HG02623 (cell line): ENCODE measurements around the gene RHBDD1.

Source experiments
- ATAC-seq: cut with Tn5 transposase; IDR thresholded peaks from one replicate; pipeline ENCODE4 v1.9.1; 2021; ENCODE audit warnings: moderate library complexity; ENCODE audit not compliant: unreplicated experiment

The RHBDD1 gene

DNA sequence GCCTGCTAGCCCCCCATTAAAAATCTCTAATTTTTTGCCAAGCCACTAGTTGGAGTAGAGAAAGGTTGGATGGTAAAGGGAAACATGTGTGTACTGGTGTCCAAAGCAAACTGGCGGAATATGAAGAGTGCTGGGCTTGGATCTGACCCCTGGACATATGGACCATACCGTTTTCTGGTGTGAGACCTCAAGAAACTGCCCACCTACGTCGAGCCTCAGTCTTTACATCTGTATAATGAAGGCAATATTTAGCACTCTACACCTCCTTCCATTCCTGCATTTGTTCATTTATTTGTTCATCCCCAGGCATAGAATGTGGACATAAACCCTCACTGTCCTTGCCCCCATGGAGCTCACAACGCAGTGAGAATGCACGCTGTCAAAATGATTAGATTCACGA is 142.4 kb downstream of the RHBDD1 start:
- ATAC-seq = no peak

DNA sequence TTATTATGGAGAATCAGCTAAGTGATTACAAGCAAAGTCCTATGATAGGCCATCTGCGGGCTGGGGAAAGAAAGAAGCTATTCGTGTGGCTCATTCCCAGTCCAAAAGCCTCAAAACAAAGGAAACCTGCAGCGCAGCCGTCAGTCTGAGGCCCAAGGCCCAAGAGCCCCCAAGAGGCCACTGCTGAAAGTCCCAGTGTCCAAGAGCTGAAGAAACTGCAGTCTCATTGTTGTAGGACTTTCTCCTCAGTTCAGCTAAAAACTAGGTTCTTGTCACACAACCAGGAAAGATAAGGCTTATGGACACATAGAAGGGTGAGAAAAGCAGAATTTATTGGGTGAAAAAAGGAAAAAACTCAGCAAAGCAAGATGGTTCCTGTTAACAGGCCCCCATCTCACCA is 143.2 kb downstream of the RHBDD1 start:
- no peak for ATAC-seq

DNA sequence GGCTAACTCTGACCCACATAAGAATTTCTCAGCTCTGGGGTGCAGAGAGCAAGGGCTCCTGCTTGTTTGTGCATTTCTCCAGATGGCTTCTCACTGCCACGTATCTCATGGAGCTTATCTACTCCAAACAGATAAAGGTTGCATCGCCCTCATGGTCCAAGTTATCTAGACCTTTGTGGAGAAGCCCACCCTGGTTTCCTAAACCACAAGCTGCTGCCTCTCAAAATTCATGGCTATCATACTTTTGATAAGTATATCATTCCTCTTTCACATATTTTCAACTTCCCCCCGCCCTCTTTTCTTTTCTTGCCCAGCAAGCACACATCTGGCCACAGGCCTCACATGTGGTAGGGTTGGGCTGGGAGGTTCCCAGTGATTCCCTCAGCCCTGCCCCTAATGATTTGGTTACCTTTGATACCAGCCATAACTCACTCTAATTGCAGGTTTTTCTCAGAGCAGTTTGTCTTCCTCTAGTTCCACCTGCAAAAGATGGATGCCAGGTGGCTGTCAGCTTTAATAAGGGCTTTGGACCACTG is 146.0 kb downstream of the RHBDD1 start:
- no peak for ATAC-seq

DNA sequence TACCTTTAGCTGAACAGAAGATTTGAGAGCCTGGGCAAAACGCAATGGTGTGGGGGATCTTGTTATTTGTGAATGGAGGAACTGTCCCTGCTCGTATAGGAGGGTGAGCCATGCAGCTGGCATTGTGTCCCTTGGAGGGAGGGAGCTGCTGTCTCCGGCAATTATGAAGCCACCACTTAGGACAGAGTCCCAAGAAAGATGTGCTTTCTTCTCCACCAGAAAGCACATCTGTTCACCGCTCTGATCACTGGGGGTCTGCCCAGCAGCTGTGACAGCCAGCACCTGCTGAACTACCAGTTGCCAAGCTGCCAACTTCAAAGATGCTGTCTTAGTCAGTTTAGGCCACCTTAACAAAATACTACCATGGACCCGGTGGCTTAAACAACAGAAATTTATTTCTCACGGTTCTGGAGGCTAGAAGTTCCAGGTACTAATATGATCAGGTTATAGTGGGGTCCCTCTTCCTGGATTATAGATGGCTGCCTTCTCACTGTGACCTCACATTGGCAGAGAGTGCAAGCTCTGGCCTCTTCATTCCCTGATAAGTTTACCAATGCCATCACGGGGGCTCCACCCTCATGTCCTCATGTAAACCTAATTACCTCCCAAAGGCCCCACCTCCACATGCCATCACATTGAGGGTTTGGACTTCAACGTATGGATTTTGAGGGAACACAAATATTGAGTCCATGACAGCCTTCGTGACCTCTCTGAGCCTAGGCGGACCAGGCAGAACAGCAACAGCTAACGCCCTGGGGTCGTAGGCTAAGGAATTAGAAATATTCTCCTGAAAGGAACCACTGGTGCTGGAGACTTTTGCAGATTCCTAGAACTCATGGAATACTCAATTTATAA is 148.3 kb downstream of the RHBDD1 start:
- no peak for ATAC-seq

DNA sequence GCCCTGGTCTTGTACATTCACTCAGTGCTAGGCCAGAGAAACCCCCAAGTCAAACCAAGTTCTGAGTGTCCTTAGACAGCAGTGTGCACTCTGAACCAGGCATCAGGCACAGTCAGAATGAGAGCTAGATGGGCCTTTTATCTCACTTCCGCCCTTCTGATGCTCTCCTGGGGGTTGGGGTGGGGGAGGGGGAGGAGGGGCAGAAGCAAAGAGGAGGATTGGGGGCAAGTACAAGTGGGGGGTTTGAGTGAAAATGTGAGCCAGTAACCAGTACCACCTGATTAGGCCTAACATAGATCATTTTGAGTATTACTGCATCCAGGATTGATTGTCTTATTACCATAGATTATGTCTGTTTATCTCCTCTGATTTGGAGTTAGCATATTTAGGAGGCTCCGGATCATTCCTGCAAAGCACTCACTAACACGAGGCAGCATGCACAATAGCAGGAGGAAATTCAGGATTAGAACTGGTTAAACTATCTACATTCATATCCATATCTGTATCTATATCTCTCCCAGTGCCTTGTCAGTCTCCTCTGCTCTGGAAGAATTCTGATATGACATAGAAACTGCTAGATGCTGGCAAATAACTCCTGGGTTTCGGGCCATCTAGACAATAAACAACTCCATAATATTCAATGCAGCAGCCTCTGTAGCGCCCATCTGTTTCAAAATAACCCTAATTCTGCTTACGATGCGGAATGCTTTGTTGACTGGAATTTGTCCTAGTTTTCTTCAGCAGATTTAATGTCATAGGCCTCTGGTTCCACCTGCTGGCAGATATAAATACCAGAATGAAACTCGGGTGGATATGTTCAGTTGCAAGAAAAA is 149.1 kb downstream of the RHBDD1 start:
- peak; percentile 97 for ATAC-seq

DNA sequence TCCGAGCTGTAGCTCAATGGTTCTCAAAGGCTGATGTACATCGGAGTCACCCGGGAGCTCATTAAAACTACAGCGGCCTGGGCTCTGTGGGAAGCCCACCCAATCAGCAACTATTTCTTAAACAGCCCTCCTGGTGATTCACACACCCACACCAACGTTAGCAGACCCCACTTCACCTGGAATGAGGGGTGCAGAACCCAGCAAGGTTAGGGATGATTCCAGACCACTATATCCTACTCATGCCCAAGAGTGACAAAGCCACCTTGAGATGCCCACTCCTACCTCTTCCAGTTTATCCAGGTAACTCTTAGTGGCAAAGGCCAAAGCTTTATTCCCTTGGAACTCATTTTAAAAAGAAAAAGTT is 149.7 kb downstream of the RHBDD1 start:
- no peak for ATAC-seq

DNA sequence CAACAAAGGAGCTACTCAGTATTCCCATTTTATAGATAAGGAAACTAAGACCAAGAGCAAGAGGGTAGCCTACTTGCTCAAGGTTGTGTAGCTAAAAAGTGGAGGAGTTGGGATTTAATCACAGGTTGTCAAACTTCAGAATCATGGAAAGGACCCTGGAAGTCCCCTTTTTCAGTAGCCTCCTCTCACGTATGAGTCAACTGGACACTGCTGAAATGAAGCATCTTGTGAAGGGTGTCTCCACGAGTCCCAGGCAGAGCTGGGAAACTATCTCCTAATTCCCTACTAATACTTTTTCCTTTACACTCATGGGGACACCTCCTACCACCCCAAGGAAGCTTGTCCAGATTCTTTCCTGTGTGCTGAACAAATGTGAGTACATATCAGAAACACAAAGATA is 155.8 kb downstream of the RHBDD1 start:
- peak; percentile 50 for ATAC-seq

DNA sequence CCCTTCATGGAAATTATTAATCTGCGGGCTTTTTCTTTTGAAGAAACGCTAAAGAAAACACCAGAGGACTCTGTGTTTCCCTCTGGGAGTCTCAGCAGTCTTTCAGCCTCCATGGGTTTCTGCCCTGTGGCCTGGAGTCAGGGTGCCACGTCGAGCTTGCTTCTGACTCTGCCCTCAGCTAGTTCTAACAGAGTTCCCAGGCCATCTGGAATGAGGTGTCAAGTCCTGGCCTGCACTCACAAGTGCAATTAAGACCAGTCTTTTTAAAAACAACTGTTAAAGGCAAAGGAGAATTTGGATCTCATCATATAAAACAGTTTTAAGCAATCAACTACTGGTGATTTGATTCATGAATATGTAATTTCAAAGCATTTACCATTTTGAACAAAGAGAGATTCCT is 157.3 kb downstream of the RHBDD1 start:
- no peak for ATAC-seq

DNA sequence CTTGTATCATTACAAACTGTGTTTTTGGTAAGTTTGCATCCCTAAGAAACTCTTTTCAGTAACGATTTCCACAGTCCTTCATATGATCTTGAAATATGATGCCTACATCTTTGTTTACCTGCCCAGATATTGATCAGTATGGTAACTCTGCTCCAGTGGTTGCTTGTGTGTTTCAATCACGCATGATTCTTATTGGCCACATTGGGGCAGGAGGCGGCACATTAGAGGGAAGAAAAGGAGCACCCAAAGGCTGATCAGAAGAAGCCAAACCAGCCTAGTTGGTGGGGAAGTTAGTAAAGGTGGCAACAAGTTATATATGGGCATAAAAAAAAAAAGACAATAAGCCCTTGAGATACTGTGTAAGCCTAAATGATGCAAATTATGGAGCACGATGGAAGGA is 158.9 kb downstream of the RHBDD1 start:
- ATAC-seq = no peak

DNA sequence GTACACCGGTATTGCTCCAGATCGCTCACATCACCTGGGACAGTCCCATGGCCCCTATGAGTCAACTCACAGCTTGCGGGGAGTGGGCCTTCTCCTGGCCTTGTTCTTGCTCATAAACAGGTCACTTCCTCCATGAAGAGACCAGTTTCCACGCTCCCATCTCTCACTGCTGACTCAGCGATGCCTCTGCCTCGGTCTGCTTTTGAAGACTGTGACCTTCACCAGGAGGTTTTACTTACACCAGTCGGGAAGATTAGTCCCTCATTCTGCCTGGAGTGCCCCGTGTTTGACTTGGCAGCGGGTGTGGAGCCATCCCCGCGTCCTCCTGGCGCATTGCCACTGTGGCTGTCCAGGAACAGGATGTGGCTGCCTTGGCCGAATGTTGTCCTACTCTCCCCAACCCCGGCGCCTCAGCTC is 159.8 kb downstream of the RHBDD1 start:
- no peak for ATAC-seq

DNA sequence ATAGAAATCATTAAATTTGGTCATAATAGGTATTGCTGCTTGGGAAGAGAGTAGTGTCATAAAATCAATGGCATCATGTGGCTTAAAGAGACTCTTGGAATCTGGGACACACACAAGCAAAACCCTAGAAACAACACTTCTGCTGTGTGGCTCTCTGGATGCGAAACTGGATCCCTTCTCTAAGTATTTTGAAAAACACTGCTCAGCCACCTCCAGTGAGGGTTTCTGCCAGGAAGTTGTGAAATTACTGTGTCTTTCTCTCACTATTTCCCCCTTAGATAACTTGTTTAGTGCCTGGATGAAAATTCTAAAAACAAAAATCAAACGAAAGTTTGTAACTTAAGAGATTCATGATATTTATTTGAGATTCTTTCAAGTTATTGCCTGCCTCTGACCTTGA is 163.8 kb downstream of the RHBDD1 start:
- ATAC-seq = no peak

DNA sequence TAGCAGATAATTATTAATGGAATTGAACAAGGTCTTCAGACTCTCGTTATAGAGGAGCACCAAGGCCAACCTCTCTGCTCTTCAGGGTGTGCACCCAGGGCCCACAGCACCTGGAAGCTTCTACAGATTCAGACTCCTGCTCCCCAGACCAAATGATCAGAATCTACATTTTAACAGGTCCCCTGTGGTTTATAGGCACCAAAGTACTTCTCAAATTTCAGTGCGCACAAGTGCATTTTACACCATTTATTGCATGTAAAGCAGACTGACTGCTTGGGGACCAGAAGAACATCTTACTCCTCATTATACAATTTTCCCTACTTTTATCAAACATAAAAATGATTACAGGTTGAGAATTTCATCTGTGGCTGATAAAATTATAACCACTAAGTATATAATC is 164.3 kb downstream of the RHBDD1 start:
- ATAC-seq = no peak

DNA sequence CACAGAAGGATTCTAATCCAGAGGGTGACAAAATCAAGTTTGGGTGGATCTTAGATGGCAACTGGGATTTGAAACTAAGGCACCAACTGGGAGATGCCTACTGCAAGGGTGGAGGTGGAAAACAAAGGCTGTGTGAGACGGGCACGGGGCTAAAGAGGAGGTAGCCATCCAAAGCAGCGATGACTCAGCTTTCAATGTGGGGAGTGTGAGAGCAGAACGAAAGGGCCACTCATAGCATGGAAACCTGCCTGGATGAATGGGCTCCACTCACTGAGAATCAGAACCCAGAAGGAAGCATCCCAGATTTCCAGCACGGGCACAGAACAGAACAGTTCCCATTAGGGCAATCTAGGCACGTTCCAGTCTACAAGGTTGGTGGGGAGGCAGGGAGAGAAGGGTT is 168.6 kb downstream of the RHBDD1 start:
- no peak for ATAC-seq

DNA sequence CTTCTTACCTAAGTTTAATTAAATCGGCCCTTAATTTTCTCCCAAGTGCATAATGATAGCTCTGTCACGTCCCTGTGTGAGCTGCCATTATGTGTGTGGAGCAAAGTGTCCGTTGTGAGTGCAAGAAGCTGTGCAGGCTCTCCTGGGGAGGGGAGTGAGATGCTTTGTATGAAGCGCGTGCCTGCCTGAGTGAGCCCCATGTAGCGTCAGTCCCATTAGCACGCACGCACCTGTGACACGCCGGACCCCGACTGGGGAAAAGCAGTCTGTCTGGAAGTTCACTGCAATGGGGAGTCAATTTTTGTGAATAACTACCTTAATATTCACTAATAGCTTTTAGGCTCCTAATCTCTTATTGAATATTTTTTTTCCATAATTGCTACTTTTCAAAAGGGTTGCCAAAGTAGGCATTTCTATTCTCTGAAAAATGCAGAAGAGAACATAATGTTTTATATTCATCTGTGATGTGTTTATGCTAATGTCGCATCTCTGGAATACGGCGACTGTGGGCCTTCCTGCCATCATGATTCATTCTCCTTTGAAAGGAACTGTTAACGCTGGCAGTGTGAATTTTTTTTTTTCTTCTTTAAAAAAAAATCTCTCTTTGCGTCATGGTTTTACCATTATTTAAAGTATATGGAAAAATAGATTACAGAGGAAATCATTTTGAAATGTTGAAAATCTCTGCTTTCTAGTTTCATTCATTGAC is 170.5 kb downstream of the RHBDD1 start:
- no peak for ATAC-seq

DNA sequence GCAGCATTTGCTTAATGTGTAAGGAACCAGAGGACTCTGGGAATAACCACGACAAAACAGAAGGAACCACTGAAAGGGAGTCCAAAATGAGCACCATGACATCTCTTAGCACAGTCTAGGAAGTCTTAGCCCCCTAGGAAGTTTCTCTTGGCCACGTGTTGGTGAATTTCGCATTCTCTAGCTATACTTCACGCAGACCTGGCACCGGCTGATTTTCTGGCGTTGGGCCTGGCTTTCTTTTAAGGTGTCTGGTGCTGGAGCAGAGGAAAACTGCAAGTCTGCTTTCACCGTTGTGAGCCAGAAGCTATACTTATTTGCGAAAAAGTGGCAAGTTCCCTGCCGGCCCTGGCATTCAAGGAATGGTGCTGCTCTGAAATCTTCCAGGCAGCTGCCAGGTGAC is 171.3 kb downstream of the RHBDD1 start:
- no peak for ATAC-seq

DNA sequence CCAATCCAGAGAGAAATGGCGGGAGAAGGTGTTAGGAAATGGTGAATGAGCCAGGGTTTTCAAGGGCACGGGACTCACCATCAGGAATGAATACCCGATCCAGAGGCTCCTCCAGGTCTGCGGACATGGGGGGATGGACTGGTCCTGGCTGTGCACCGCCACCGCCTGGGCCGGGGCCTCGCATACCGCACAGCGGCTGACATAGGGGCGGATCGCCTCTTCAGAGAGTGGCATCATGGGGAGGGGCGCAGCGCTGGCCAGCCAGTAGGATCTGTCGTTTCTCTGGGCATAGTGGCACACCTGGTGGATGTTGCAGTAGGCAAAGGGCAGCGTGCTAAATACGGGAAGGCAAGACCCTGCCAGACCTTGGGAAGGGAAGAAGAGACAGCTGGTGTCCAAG is 172.1 kb downstream of the RHBDD1 start:
- ATAC-seq = no peak

DNA sequence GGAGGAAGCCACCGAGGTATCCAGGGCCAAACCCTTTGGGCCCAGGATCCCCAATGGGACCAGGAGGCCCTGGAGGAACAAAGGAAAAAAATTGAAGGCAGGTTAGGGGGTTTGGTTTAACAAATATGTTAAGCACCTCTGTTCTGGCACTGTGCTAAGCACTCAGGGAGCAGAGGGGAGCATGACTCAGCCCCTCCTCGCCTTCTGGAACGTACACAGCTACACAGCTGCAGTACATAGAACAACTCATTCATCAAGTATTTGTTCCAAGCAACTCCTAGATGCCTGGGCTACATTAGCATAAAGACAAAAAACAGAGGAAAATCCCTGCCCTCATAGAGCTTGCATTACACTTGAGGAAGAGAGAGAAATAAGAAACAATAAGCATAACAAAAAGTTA is 174.6 kb downstream of the RHBDD1 start:
- ATAC-seq = no peak

DNA sequence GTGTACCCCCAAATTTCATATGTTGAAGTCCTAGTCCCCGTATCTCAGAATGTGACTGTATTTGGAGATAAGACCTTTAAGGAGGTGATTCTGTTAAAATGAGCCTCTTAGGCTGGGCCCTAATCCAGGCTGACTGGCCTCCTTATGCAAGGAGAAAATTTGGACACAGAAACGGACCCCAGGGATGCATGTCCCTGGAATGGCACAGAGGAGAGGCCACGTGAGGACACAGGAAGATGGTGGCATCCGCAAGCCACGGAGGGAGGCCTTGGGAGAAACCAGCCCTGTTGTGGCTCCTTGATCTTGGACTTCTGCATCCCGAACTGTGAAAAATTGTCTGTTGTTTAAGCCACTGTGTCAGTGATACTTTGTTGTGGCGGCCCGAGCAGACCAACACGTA is 177.5 kb downstream of the RHBDD1 start:
- no peak for ATAC-seq

DNA sequence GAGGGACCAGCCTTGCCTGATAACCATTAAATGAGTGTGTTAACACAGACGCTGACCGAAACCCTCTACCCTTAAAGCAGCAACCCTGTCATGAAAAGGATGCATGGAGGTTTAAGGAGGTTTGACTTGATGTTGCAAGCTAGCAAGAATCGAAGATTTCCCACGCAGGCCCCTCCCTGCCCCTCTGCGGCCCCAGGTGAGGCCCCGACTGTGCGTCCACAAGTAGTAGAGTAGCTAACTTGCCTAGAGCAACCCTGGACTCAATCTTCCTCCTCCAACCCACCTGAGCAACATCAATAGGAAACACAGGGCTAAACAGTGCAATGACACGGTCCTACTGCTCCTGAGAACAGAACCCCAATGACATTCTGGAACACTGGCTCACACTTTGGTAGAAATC is 178.0 kb downstream of the RHBDD1 start:
- ATAC-seq = no peak

DNA sequence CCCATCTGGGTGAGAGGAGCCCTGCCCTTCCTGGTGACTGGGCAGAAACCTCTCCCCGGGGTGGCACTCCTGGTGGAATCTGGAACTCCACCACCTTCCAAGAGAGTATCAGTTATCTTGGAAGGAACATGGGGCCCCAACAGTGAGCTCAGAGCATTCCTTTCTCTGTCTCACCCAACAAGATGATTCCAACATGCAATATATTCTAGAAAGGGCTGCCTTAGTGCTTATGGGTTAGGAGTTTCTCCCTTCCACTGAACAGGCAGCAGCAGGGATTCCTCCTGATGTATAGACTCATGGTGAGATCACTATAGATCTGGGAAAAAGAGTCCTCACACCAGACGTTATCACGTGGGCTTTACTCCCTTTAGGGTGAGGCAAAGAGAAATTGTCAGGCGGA is 181.0 kb downstream of the RHBDD1 start:
- no peak for ATAC-seq

DNA sequence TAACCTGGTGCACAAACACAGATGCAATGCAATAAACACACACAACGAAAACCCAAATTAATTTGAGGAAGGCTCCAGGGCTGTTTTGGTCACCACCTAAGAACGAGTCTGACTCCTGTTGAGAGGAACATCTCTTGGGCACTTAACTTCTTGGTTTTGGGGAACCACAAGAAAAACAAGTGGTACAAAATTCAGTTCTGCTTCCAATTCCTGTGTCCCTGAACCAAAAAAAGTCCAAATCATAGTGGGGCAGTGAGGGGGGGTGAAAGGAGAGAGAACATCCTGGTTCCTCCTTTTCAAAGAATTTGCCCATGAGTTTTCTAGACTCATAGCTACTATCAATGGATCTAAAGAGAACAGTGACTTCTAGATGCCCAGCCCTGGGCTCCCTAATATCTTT is 184.6 kb downstream of the RHBDD1 start:
- no peak for ATAC-seq
